Cortex of kidney (tissue), 1 donor: Measurements from ENCODE around the gene SHFL.

Source experiments
- DNase-seq: peaks from one replicate; lab custom pipeline; 2025; lab: John Stamatoyannopoulos, UW

The SHFL gene

DNA sequence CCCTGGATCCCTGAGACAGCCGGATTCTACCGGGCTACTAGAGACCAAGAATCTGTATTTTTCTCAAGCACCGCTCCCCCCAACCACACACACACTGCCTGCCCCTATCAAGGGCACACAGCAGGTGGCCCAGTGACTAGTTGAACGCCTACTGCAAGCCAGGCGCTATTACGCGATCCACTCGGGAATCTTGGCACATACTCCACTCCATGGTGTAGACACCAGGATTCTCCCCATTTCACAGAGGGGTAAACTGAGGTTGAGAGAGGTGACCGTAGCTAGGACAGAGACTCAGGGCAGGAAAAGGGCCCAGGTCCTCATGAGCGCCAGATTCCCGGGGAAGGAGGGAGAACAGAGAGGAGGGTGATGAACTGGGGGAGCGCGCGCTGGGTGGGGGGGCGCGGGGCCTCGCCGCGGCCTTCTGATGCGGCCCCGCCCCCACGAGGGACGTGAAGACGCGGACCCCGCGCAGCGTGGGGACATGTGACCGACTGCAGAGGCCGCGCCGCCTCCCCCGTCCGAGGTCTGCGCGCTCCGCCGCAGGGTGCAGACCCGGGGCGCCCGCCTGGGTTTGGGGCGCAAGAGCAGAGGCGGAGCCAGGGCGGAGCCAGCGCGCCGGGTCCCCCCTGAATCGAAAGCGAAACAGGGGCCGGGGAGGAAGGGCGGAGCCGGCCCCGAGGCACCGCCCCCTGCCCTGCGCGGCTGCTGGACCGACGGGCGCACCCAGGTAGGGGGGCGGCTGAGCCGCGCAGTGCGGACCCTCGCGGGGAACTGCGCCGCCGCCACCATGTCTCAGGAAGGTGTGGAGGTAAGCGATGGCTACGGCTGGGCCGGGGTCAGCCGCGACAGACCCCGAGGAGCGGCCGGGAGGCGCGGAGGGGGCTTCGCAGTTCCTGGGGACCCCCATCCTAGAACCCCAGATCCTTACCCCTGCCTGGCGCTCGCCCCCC is at the start of gene SHFL:
SHFL (plus strand) TSS at position 677 of the 950 bp plus-strand sequence; CDS start at position 788, 111 bp downstream.
- no peak for DNase-seq

DNA sequence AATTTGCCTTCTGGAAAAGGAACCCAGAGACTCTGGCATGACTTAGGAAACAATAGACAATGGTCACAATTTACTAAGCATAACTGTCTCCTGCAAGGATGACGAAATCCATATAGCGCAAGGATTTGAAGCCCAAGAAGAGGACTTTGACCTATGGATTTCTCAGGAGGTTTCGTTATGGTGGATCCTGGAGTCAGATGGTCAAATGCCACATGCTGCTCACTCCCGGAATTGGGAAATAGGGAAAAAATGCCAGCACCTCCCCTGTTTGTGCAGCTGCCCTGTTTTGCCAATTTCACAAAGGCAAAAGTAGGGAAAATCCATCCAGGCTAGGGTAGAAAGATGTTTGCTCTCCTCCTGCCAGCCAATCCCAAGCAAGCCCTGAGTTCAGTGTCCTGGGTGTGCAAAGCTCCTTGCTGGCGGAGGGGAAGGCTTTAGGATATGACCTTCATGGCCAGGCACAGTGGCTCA is 49.5 kb upstream of the SHFL start:
- DNase-seq = no peak

DNA sequence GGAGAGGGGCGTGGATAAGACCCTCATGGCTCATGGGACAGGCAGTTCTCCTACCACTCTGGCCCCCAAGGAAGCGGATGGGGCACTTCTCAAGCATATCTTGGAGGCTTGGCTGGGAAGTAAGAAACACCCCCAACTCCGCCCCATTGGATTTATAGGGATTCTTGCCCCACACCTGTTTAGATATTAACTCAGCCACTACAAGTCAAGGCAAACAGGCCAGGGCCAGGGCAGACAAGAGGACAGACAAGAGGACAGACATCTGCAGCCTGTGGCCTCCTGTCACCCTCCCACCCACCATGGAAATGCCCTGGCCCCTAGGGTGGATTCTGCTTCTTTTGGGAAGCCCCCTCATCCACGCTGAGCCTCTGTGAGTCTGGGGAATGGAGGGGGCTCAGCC is 48.8 kb upstream of the SHFL start:
- no peak for DNase-seq

DNA sequence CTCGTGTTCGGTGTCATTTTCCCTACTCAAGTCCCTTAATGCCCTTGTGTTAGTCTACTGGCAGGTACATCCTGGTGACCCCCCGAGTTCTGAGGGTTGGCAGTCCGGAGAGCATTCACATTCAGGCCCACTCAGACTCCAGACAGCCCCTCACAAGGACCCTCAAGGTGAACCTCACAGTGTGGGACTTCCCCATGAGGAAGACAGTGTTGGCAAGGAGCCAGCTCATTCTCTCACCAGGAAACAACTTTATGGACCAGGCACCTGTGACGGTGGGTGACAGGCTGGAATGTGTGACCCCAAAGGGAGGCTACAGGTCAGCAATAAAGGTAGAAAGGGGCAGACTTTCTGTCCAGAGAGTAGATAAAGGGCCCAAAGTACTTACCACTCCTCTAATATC is 48.3 kb upstream of the SHFL start:
- DNase-seq = no peak

DNA sequence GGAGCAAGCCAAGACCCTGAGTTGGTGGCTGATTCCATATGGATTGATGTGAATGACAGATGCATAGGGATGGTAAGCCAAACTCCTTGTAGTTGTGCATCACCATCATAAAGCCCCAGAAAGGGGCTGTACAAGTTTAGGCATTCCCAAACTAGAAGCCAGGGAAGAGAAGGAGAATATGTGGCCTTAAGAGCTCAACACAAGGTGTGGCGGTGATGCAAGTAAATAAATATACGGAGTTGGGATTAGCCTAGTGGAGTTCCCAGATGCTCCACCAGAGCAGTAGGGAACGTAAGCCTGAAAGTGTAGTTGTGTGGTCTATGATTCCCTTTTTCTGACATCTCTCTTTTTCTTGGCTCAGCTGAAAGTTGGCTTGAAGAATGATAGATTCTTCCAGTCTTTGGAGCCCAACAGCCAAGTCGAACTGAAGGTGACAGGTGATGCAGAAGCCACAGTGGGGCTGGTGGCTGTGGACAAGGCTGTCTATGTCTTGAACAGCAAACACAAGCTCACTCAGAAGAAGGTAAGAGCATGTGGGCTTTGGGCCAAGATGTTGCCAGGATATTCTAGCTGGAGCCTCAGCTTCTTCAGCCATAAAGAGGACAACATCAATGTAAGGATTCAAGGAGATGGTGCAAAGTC is 42.7 kb upstream of the SHFL start:
- DNase-seq = no peak

DNA sequence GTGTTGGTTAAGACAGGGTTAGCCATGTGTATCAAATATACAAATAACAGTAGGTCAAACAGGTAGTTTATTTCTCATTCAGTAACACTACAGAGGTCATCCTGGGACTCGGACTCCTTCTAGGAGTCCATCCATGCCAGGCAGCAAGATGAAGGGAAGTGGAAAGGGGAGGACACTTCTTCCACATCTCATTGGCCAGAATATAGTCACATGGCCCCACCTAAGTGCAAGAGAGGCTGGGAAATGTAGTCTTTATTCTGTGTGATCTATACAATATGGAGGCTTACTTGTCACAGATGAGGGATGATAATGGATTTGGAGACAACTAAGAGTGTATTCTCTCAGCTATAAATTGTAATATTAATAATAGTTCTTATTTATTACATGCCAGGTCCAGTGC is 41.7 kb upstream of the SHFL start:
- no peak for DNase-seq

DNA sequence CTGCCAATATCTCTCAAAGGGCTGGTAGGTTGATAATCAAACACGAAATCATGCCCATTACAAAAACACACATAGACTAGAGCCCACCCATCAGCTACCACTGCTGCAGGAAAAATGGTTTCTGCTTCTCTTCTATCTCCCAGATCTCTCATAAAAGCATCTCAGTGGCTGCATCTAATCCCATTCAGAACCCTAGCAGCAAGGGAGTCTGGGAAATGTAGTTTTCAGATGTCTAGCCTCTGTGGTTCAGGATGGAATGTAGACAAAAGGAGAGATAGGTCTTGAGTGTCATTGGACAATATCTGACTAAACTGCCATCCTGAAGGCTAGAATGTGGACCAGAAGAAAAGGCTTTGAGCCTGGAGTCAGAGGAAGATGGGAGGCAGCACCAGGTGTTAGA is 40.7 kb upstream of the SHFL start:
- no peak for DNase-seq

DNA sequence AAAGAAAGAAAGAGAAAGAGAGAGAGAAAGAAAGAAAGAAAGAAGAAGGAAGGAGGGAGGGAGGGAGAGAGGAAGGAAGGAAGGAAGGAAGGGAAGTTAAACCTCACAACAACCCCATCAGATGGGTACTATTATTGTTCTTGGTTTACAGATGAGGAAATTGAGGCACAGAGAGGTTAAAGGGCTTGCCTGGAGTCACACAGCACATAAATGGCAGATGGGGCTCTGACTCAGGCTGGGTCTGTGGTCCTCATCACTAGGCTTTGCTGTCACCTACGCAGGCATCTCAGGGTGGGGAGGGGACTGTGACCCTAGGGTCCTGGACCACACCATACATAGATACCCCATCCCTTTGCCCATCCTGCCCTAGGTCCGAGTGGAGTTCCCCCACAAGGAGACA is 36.5 kb upstream of the SHFL start:
- no peak for DNase-seq

DNA sequence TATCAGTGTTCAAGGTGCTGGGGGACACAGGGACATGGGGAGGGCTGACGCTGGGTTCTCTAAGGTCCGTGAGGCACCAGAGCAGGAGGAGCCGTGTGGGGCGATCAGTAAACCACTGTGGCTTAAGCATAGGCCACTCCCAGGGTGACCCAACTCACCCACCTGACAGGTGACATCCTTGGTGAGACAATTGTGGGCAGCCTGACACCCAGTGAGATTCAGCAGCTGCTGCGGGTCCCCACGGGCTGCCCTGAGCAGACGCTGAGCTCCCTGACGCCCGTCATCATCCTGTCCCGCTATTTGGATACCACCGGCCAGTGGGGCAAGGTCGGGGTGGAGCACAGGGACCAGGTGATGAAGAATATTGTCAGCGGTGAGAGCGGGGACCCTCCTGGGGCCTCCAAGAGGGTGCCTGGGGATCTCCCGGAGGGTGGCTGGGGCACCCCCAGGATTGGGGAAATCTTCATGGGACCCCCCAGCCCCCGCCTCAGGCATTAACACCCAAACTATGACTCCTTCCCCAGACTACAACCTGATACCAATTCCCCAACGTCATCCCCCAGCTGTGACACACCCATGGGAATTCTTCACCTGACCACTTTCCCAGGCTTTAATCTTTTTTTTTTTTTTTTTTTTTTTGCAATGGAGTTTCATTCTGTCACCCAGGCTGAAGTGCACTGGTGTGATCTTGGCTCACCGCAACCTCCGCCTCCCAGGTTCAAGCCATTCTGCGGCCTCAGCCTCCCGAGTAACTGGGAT is 33.3 kb upstream of the SHFL start:
- no peak for DNase-seq

DNA sequence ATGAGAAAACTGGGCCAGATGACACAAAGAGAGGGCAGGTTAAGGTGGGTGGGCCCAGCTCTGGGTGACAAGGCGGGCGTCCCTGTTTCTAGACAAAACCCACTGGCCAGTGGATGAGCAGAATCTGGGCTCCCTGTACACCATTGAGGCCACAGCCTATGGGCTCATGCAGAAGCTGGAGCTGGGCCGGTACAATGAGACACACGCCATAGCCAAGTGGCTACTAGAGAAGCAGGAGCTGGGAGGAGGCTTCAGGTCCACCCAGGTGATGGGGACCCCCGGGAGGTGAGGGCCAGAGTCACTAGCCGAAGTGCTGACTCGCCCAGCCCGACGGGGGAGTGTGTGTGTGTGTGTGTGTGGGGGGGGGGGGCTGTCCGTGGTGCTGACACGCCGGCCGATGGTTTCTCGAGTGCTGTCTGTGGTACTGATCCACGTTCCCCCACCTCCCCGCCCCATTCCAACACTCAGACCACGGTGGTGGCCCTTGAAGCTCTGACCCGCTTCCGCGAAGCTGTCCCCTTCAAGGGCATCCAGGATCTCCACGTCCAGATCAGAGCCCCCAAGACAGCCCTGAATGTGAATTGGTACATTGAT is 24.3 kb upstream of the SHFL start:
- no peak for DNase-seq

DNA sequence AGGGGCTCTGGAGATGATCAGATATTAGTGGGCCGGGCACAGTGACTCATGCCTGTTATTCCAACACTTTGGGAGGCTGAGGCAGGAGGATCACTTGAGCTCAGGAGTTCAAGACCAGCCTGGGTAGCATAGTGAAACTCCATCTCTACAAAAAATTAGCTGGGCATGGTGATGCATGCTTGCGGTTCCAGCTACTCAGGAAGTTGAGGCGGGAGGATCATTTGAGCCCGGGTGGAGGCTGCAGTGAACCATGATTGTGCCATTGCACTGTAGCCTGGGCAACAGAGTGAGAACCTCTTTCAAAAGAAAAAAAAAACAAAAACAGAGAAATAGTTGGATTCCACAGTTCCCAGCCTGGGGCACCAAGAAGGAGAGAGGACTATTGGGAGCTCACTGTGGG is 17.9 kb upstream of the SHFL start:
- no peak for DNase-seq

DNA sequence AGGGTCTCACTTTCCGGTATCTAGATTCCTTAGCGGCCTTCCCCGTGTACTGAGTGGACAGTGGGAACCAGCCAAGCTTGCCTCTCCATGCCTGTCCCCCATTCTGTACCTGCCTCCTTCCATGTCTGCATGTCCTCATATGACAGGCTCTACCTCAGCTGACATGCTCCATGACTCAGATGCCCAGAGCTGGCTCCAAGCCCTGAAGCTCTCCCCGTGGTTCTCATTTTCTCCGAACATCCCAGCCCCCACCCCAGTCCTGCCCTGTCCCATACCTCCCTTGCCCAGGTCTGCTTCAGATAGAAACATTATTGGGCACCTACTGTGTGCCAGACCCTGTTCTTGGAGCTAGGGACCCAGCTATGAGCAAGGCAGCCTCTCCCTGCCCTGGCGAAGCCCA is 17.1 kb upstream of the SHFL start:
- no peak for DNase-seq

DNA sequence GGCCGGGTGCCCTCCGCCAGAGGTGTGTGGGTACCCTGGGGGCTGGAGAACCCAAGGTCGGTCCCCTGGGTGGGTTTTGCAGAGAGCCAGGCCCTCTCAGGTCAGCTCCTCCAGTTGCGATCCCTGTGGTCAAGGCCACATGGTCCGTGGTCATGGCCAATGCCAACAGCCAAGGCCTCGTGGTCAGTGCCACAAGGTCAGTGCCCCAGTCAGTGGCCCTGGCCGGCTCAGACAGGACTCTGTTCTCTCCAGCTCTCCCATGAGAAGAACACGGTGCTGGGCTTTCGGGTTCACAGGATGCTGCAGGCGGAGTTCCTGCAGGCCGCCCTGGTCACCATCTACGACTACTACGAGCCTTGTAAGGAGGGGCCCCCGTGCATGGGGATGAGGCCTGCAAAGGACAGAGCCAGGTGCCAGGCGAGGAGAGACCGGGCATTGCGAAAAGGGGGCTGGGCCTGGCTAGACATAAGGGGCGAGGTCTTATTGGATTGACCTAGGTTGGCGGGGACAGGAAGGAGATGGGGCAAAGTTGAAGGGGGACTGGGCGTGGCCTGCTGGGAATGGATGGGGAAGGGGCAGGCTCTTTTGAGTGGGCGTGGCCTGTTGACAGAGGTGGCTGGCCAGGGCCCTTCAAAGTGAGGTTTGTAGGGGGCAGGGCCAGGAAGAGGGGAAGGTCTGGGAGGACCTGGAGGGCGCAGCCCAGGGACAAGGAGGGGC is 15.2 kb upstream of the SHFL start:
- no peak for DNase-seq

DNA sequence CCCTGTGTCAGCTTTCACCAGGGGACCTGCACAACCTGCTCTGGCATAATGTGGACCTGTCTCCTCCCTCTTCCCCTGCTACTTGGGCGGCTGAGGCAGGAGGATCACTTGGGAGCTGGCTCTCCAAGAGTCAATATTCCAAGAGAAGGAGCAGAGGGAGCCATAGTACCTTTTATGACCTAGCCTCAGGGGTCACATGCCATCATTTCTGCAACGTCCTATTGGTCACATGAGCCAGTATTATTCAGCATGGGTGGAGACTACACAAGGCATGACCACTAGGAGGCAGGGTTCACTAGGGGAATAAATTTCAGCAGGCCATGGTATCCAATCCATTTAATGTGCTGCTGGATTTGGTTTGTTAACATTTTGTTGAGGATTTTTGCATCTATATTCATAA is 12.0 kb upstream of the SHFL start:
- no peak for DNase-seq

DNA sequence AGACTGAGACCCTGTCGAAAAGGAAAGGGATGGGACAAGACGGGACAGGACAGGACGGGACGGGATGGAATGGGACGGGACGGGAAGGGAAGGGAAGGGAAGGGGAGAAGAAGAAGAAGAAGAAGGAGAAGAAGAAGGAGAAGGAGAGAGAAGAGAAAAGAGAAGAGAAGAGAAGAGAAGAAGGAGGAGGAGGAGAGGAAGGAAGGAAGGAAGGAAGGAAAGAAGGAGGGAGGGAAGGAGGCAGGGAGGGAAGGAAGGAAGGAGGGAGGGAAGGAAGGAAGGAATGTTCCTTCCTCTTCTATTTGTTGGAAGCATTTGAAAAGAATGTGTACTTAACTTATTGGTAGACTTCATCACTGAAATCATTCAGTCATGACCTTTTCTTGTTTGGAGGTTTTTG is 9.6 kb upstream of the SHFL start:
- no peak for DNase-seq

DNA sequence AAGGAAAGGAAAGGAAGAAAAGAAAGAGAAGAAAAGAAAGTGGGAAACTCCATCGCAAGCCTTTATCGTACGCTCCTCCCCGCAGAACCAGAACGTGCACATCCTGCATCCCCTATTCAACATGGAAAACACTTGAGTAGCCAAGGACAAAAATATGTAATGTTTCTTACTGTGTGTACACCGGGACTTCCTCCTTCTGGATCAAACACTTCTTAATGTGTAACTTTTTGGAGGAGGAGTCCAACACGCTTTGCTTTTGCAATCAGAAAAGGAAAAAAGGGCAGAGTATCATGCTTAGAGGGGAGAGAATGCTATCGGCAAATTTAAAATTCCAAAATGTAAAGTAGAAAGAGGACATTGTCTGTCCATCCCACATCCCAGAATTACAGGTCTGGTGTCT is 7.8 kb upstream of the SHFL start:
- no peak for DNase-seq

DNA sequence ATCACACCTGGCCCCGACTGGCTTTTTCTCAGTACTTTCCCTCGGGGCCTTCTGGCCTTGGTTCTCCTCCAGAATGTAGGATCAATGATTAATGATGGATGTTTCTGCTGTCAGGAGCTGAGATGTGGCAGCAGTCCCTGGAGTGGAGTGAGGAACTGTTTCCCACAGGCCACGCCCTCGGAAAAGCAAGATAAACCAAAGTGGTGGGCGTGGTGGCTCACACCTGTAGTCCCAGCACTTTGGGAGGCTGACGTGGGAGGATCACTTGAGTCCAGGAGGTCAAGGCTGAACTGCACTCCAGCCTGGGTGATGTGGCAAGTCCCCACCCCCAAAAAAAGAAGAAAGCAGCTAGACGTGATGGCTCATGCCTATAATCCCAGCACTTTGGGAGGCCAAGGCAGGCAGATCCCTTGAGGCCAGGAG is 7.1 kb upstream of the SHFL start:
- DNase-seq = no peak

DNA sequence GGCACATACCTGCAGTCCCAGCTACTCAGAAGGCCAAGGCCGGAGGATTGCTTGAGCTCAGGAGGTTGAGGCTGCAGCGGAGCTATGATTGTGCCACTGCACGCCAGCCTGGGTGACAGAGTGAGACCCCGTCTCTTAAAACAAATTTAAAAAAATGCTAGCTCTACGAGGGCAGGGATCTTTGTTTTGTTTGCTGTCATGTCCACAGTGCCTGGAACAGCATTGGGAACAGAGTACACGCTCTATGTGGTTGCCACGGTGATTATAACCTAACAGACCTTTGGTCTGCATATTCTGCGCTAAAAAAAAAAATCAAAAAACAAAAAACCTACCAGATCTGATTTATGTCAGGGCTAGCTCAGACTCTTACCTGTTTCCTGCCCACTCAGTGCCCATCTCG is 2.2 kb upstream of the SHFL start:
- no peak for DNase-seq

DNA sequence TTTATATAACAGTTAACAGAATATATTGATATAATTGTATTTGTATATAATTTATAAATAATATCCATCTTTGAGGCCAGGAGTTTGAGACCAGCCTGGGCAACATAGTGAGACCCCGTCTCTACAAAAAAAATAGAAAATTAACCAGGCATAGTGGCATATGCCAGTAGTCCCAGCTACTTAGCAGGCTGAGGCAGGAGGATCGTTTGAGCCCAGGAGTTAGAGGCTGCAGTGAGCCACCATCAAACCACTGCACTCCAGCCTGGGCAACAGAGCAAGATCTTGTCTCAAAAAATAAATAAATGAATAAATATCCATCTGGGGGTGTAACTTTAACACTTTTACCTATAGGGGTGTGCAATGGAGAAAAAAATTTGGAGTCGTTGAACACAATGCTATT is 1.3 kb upstream of the SHFL start:
- no peak for DNase-seq

DNA sequence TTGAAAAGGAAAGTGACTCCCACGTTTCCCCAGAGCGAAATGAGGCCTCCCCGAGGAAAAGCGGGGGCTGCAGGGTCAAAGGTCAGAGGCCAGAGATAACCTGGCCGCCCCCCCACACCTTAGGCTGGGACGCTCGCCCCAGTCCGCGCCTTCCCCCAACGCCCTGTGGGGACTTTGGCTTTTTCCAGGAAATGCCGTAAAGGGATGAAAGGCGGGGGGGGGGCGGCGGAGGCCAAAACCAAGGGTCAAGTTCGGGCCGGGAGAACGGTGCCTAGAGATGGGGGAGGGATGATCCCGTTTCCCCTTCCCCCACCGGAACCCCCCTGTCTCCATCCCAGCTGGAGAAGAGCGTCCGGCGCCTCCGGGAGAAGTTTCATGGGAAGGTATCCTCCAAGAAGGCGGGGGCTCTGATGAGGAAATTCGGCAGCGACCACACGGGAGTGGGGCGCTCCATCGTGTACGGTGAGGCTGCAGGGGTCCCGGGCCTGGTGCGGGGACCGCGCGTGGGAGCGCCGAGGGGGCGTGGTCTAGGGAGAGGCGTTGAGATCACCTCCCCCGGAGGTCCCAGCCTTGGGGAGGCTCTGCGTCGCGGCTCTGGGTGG is 575 bp downstream of the SHFL start:
- DNase-seq = no peak
